A549 (cell line): ENCODE results near the gene CETN3. TPM values are rescaled to one million over a fixed set of nuclear protein-coding genes. Genes with fewer than 3 reads are reported as not detected.

Experiments used
- ATAC-seq, 2 experiments: fragments of 200-7000 bp in 1 of 2; fragments of >200 bp in 1 of 2; cut with Nextera tagmentation in 1 of 2; cut with Tn5 transposase in 1 of 2; 3 replicates each; pipeline versions ENCODE4 v1.8.0 to v1.9.1; 2018 to 2020; ENCODE audit warnings: mild to moderate bottlenecking in 1 of 2, moderate library complexity in 1 of 2
- CTCF ChIA-PET: fragments of 300-600 bp; sonication (Branson Sonifier 250); formaldehyde crosslinking; extraction: SDS; loops from one replicate; lab custom pipeline; 2021; ENCODE audit warnings: antibody characterized with exemption, inconsistent platforms; lab: Yijun Ruan, JAX
- POLR2A ChIA-PET: fragments of 350-600 bp; formaldehyde crosslinking; extraction: SDS; loops from one replicate; lab custom pipeline; 2021; ENCODE audit warnings: antibody characterized with exemption, inconsistent platforms; lab: Yijun Ruan, JAX
- DNase-seq, 2 experiments: peaks; one replicate each; pipeline versions ENCODE4 v3.0.0 to v3.0.0-alpha.2; 2011 to 2016; ENCODE audit warnings: low read depth in 1 of 2, low spot score in 1 of 2
- FAIRE-seq: peaks from 2 replicates; lab custom pipeline; 2011; peaks lifted over from hg19 to GRCh38; lab: Jason Lieb, UNC
- H3K27ac ChIP-seq, 2 experiments: fragments of >200 bp; sonication (Bioruptor Twin); formaldehyde crosslinking; 3 replicates each; pipeline ENCODE4 v1.5.1; 2016 to 2017
- H3K4me1 ChIP-seq: fragments of >200 bp; sonication (Bioruptor Twin); formaldehyde crosslinking; 3 replicates; pipeline ENCODE4 v1.6.1; 2016
- H3K4me2 ChIP-seq: fragments of >200 bp; sonication (Bioruptor Twin); formaldehyde crosslinking; 3 replicates; pipeline ENCODE4 v1.6.1; 2016
- H3K4me3 ChIP-seq: fragments of >200 bp; sonication (Bioruptor Twin); formaldehyde crosslinking; 3 replicates; pipeline ENCODE4 v1.5.1; 2016
- H3K9me3 ChIP-seq: fragments of >200 bp; sonication (Bioruptor Twin); formaldehyde crosslinking; 3 replicates; pipeline ENCODE4 v1.6.1; 2016
- CHD4 ChIP-seq: fragments of 200-600 bp; sonication (generic); IDR thresholded peaks from 2 replicates; pipeline ENCODE4 v1.6.1; 2016; ENCODE audit warnings: antibody characterized with exemption, mild to moderate bottlenecking, borderline replicate concordance
- FOSB ChIP-seq: fragments of 250-450 bp; sonication (Bioruptor Pico); IDR thresholded peaks from 2 replicates; pipeline ENCODE4 v1.5.0; 2020; ENCODE audit warnings: mild to moderate bottlenecking, moderate library complexity
- FOSL2 ChIP-seq, 2 experiments: fragments of 450-650 bp in 1 of 2; fragments of >200 bp in 1 of 2; sonication (Bioruptor Twin) in 1 of 2; formaldehyde crosslinking; IDR thresholded peaks; 2 replicates each; pipeline versions ENCODE4 v1.5.0 to v1.6.1; 2016 to 2020; ENCODE audit warnings: mild to moderate bottlenecking in 1 of 2, moderate library complexity in 1 of 2
- HEYL ChIP-seq: fragments of 250-450 bp; sonication (Bioruptor Pico); IDR thresholded peaks from 2 replicates; pipeline ENCODE4 v1.8.0; 2021; ENCODE audit warnings: mild to moderate bottlenecking, moderate library complexity
- JUN ChIP-seq, 2 experiments: fragments of >200 bp; sonication (Bioruptor Twin); formaldehyde crosslinking; IDR thresholded peaks; 2 replicates in 1 of 2; 3 replicates in 1 of 2; pipeline ENCODE4 v1.6.1; 2016 to 2017
- KDM5A ChIP-seq: fragments of 200-600 bp; sonication (generic); IDR thresholded peaks from 2 replicates; pipeline ENCODE4 v1.6.1; 2016; ENCODE audit warnings: antibody characterized with exemption, mild to moderate bottlenecking
- RFX5 ChIP-seq: fragments of 450-650 bp; IDR thresholded peaks from 2 replicates; pipeline ENCODE4 v1.7.1; 2014; ENCODE audit warnings: antibody characterized with exemption, mild to moderate bottlenecking, moderate library complexity
- SMC3 ChIP-seq: fragments of >200 bp; sonication (Bioruptor Twin); formaldehyde crosslinking; IDR thresholded peaks from 3 replicates; pipeline ENCODE4 v1.6.1; 2018; ENCODE audit warnings: inconsistent platforms
- TFCP2L1 ChIP-seq: fragments of 250-450 bp; sonication (Bioruptor Pico); IDR thresholded peaks from 2 replicates; pipeline ENCODE4 v1.5.0; 2021; ENCODE audit warnings: mild to moderate bottlenecking
- TP53 ChIP-seq: fragments of 250-450 bp; sonication (Bioruptor Pico); IDR thresholded peaks from 2 replicates; pipeline ENCODE4 v1.5.0; 2021; ENCODE audit warnings: mild to moderate bottlenecking, moderate library complexity
- WGBS: methylation state at CpG from one replicate; pipeline ENCODE4 v1.1.6; 2017; ENCODE audit errors: missing lambda C conversion rate; 5-methylcytosine and 5-hydroxymethylcytosine counted together
- polyA plus RNA-seq, 4 experiments: library from polyadenylated mRNA; depleted of rRNA in 3 of 4; stranded (reverse); fragments of >200 nt; fragmentation: RNase III in 1 of 4; extraction: RNeasy Plus Mini Kit Qiagen cat#74134 plus additional on column Dnase treatment in 1 of 4; gene quantifications; 2 replicates in 3 of 4; 3 replicates in 1 of 4; pipeline ENCODE4 v1.2.3, GENCODE V29; 2011 to 2017
- TF ChIP-seq, protein P1 (sequence below): fragments of >200 bp; sonication (Bioruptor Twin); formaldehyde crosslinking; IDR thresholded peaks from 3 replicates; pipeline ENCODE4 v1.6.1; 2016
- TF ChIP-seq, protein P2 (sequence below): fragments of 150-350 bp; IDR thresholded peaks from 2 replicates; pipeline ENCODE4 v1.6.1; 2014; ENCODE audit warnings: low read depth, mild to moderate bottlenecking, low read length
- TF ChIP-seq, protein P3 (sequence below): IDR thresholded peaks from 2 replicates; pipeline ENCODE4 v1.6.1; 2012
- TF ChIP-seq, protein P4 (sequence below): fragments of 200-600 bp; sonication (generic); IDR thresholded peaks from 2 replicates; pipeline ENCODE4 v1.6.1; 2016; ENCODE audit warnings: antibody characterized with exemption, mild to moderate bottlenecking, moderate library complexity

CETN3 gene
- polyA plus RNA-seq, 2 of the 4 experiments (the other 2 are of a cell fraction), result 49.9 to 50.8 TPM

DNA sequence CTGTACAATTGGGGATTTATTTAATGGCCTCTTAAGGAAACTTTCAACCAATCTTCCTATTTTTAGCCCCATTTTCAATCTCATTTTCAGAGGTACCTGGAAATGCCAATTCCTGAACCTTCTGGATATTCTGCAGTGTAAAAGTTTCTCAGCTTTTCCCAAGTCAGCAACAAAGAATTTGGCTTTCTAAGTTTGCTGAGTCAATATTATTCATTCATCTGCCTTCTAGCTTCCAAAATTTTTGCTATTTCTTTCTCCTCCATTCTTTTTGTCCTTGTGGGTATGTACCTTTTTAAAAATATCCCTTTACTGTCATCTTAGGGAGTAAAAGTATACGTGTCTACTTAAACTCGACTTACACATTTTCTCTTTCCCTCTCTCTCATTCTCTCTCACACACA is 25.7 kb downstream of the CETN3 start:
- Histone ChIP-seq H3K4me1 (no peaks in the 10 kb centered on the region), H3K4me2 (no peak overlapping the region), H3K27ac (no peak overlapping the region), H3K4me3 (no peak overlapping the region), H3K9me3 (no peaks in the 10 kb centered on the region)
- 20% methylated on average over 2 of the region's 2 CpGs for WGBS
- ATAC-seq (no peak), FAIRE-seq (no peak), DNase-seq (no peak)
- no peak for TF ChIP-seq HEYL (CRISPR knock-in tag)
- TF ChIP-seq JUN (IDR thresholded peaks at IDR 0.05), result no peak
- TF ChIP-seq, protein P1, sequence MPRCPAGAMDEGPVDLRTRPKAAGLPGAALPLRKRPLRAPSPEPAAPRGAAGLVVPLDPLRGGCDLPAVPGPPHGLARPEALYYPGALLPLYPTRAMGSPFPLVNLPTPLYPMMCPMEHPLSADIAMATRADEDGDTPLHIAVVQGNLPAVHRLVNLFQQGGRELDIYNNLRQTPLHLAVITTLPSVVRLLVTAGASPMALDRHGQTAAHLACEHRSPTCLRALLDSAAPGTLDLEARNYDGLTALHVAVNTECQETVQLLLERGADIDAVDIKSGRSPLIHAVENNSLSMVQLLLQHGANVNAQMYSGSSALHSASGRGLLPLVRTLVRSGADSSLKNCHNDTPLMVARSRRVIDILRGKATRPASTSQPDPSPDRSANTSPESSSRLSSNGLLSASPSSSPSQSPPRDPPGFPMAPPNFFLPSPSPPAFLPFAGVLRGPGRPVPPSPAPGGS, result no peak
- CTCF ChIA-PET, result no interaction called here
- POLR2A ChIA-PET, result no interaction called here

DNA sequence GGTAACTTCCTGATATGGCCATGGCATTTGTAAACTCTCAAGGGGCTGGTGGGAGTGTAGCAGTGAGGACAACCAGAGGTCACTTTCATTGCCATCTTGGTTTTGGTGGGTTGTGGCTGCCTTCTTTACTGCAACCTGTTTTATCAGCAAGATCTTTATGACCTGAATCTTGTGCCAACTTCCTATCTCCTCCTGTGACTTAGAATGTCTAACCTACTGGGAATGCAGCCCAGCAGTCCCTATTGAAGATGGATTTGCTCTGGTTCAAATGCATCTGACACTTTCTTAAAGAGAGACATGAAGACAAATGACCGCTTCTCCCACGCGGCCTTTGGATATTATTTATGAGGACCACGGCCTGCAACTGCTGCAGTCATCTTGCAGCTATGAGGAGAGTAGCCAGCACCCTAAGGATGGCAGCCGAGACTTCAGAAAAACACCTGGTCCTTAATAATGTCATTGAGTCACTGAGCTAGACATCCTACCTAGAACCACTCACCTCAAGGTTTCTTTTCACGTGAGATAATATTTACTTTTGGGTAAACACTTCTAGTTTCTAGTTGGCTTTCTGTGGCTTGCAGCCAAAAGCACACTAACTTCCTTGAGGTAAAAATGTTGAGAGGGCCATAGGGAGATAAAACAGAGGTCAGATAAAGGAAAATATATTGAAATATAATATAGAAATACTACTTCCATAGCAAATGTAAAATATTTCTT is 28.2 kb downstream of the CETN3 start:
- POLR2A ChIA-PET, result no interaction called here
- 59% methylated on average over 6 of the region's 6 CpGs for WGBS
- DNase-seq, result no peak

DNA sequence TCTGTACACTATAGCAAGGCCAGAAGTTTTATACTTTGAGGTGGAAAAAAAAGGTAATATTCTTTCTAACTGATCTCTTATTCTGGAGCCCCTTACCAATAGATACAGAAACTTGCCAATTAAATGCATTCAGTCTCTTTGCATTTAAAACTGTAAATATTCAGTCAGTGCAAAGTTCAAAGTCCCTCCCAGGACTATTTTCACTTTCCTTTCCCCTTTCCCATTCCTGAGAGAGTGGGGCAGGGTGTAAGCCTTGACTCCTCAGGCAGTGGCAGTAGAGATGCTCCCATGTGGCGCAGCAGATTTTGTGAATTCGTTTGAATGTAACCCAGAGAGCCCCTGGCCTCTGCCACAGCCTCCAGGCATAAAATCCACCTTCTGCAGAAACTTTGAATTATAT is 29.9 kb downstream of the CETN3 start:
- POLR2A ChIA-PET, result no interaction called here
- Histone ChIP-seq H3K9me3 (no peaks in the 10 kb centered on the region), H3K4me1 (no peaks in the 10 kb centered on the region), H3K4me2 (no peak overlapping the region), H3K4me3 (no peak overlapping the region), H3K27ac (no peak overlapping the region)
- CTCF ChIA-PET, result no interaction called here
- TF ChIP-seq RFX5 (no peak), FOSB (CRISPR knock-in tag) (no peak), KDM5A (no peak)
- TF ChIP-seq, protein P2, sequence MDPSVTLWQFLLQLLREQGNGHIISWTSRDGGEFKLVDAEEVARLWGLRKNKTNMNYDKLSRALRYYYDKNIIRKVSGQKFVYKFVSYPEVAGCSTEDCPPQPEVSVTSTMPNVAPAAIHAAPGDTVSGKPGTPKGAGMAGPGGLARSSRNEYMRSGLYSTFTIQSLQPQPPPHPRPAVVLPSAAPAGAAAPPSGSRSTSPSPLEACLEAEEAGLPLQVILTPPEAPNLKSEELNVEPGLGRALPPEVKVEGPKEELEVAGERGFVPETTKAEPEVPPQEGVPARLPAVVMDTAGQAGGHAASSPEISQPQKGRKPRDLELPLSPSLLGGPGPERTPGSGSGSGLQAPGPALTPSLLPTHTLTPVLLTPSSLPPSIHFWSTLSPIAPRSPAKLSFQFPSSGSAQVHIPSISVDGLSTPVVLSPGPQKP, result no peak
- TF ChIP-seq, protein P3, sequence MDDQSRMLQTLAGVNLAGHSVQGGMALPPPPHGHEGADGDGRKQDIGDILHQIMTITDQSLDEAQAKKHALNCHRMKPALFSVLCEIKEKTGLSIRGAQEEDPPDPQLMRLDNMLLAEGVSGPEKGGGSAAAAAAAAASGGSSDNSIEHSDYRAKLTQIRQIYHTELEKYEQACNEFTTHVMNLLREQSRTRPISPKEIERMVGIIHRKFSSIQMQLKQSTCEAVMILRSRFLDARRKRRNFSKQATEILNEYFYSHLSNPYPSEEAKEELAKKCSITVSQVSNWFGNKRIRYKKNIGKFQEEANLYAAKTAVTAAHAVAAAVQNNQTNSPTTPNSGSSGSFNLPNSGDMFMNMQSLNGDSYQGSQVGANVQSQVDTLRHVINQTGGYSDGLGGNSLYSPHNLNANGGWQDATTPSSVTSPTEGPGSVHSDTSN, result no peak
- TF ChIP-seq, protein P4, sequence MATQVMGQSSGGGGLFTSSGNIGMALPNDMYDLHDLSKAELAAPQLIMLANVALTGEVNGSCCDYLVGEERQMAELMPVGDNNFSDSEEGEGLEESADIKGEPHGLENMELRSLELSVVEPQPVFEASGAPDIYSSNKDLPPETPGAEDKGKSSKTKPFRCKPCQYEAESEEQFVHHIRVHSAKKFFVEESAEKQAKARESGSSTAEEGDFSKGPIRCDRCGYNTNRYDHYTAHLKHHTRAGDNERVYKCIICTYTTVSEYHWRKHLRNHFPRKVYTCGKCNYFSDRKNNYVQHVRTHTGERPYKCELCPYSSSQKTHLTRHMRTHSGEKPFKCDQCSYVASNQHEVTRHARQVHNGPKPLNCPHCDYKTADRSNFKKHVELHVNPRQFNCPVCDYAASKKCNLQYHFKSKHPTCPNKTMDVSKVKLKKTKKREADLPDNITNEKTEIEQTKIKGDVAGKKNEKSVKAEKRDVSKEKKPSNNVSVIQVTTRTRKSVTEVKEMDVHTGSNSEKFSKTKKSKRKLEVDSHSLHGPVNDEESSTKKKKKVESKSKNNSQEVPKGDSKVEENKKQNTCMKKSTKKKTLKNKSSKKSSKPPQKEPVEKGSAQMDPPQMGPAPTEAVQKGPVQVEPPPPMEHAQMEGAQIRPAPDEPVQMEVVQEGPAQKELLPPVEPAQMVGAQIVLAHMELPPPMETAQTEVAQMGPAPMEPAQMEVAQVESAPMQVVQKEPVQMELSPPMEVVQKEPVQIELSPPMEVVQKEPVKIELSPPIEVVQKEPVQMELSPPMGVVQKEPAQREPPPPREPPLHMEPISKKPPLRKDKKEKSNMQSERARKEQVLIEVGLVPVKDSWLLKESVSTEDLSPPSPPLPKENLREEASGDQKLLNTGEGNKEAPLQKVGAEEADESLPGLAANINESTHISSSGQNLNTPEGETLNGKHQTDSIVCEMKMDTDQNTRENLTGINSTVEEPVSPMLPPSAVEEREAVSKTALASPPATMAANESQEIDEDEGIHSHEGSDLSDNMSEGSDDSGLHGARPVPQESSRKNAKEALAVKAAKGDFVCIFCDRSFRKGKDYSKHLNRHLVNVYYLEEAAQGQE, result no peak
- FAIRE-seq (no peak), DNase-seq (no peak), ATAC-seq (no peak)
- 39% methylated on average over 2 of the region's 2 CpGs for WGBS

More for the DNA sequence above, 28.2 kb downstream of the CETN3 start:
- H3K27ac ChIP-seq, result no peak overlapping the region
- H3K9me3 ChIP-seq, result no peaks in the 10 kb centered on the region
- TF ChIP-seq TP53 (CRISPR knock-in tag) (no peak), CHD4 (no peak), SMC3 (no peak), FOSL2 (IDR thresholded peaks at IDR 0.05) (no peak), FOSL2 (CRISPR knock-in tag; IDR thresholded peaks at IDR 0.05) (no peak), TFCP2L1 (CRISPR knock-in tag) (no peak), HEYL (CRISPR knock-in tag) (no peak)
- TF ChIP-seq, protein P2, result no peak
- CTCF ChIA-PET, result no interaction called here
- no peak overlapping the region for H3K4me3 ChIP-seq
- H3K4me1 ChIP-seq, result no peaks in the 10 kb centered on the region
- FAIRE-seq (no peak), ATAC-seq (no peak)
- H3K4me2 ChIP-seq, result no peak overlapping the region
